Right lobe of liver (tissue), 6 donors: ENCODE measurements around the gene PRG2. TPM values are rescaled to one million over a fixed set of nuclear protein-coding genes. Genes with fewer than 3 reads are reported as not detected.

Source experiments
- ATAC-seq, 4 donors: fragments of 200-7000 bp; cut with Tn5 transposase; one replicate each; pipeline ENCODE4 v1.9.1; 2020; ENCODE audit warnings: mild to moderate bottlenecking in 4 of 4, moderate library complexity in 4 of 4
- DNase-seq, 3 donors: peaks; one replicate each; pipeline ENCODE4 v3.0.0-alpha.2; 2020
- H3K27ac ChIP-seq, 3 donors: fragments of 200-600 bp; one replicate each; pipeline ENCODE4 v1.8.0; 2022
- H3K27me3 ChIP-seq, 2 donors: fragments of 200-600 bp; one replicate each; pipeline ENCODE4 v1.8.0; 2022
- H3K36me3 ChIP-seq, 4 donors: fragments of 200-600 bp; sonication (generic) in 1 of 4; one replicate each; pipeline versions ENCODE4 v1.5.1 to v1.8.0; 2017 to 2022; ENCODE audit warnings: control low read depth in 1 of 4
- H3K4me1 ChIP-seq, 4 donors: fragments of 200-600 bp; sonication (generic) in 1 of 4; one replicate each; pipeline versions ENCODE4 v1.5.1 to v1.8.0; 2017 to 2022; ENCODE audit warnings: control low read depth in 1 of 4
- H3K4me3 ChIP-seq, 3 donors: fragments of 200-600 bp; one replicate each; pipeline ENCODE4 v1.8.0; 2022
- H3K9me3 ChIP-seq, 4 donors: fragments of 200-600 bp; sonication (generic) in 1 of 4; one replicate each; pipeline versions ENCODE4 v1.5.1 to v1.8.0; 2017 to 2022; ENCODE audit warnings: control low read depth in 1 of 4
- CTCF ChIP-seq, 4 donors: fragments of 200-600 bp in 3 of 4; fragments of 450-650 bp in 1 of 4; IDR thresholded peaks; one replicate each; pipeline versions ENCODE4 v1.5.1 to v1.8.0; 2016 to 2022; ENCODE audit warnings: antibody characterized with exemption in 4 of 4, mild to moderate bottlenecking in 2 of 4
- POLR2A ChIP-seq: fragments of 450-650 bp; IDR thresholded peaks from one replicate; pipeline ENCODE4 v1.6.1; 2017; ENCODE audit warnings: antibody characterized with exemption, mild to moderate bottlenecking
- WGBS: methylation state at CpG from one replicate; pipeline ENCODE4 v1.1.6; 2018; ENCODE audit warnings: low coverage, low lambda C conversion rate; ENCODE audit not compliant: insufficient coverage; ENCODE audit errors: missing lambda C conversion rate; 5-methylcytosine and 5-hydroxymethylcytosine counted together
- intact Hi-C, 2 donors: fragments of 100-400 bp; cut with DNase I; formaldehyde crosslinking; loops; one replicate each; pipeline versions ENCODE4 v1.11.2 to v1.14.1; 2022
- long read RNA-seq: library from polyadenylated mRNA; unstranded; transcript quantifications from one replicate; pipeline ENCODE4 v2.0.0, GENCODE V29; 2019
- total RNA-seq, 6 experiments: library from RNA; depleted of rRNA in 2 of 6; stranded (reverse); fragments of >200 nt in 2 of 6; fragmentation: NEBNext Ultra II Directional in 3 of 6; extraction: Animal tissue kit (Norgen Biotek cat#: 25700) in 3 of 6; gene quantifications; one replicate each; pipeline versions ENCODE4 v1.1.0 to v1.2.4, GENCODE V29; 2016 to 2023
- donor health status: DM: no; HTN: yes; CAD: no.
- donor health status: DM: no; HTN: no; CAD: no.
- donor health status: DM: no; HTN: no; CAD: no.
- donor health status: DM: no; HTN: yes; CAD: no.
- donor health status: DM: no; HTN: yes; CAD: no.

The PRG2 gene
- 1 to 10 TPM in 1 of 6 experiments, under 1 TPM in 3, not detected in 2; 0.39 to 1.2 (median 0.86) TPM for total RNA-seq
- long read RNA-seq: 0 reads

- DNase-seq: no peak
- Histone ChIP-seq H3K4me3 (no peak within 1 kb of the TSS), H3K4me1 (no peaks in the 10 kb centered on the region), H3K36me3 (no peaks in the 10 kb centered on the region), H3K27ac (no peak within 1 kb of the TSS), H3K27me3 (no peaks in the 10 kb centered on the region), H3K9me3 (no peaks in the 10 kb centered on the region)
- no peak for TF ChIP-seq CTCF (IDR thresholded peaks at IDR 0.05)
- TF ChIP-seq POLR2A: no peak
- ATAC-seq: no peak
- WGBS: 80% methylated on average over 2 of the region's 2 CpGs
- intact Hi-C loops: no loop called here
Measured at GRCh38 chr11:57390535-57390934, at the start of gene PRG2. PRG2 (minus strand) TSS chr11:57390650; CDS start chr11:57389944, 706 bp downstream.

- WGBS: 63% methylated on average over 5 of the region's 6 CpGs
- H3K9me3 ChIP-seq: no peaks in the 10 kb centered on the region
- intact Hi-C loops: no loop called here
- no peaks in the 10 kb centered on the region for H3K27me3 ChIP-seq
- peak overlapping the region; percentile 70 to 89 (median 86) for H3K27ac ChIP-seq
- no peaks in the 10 kb centered on the region for H3K36me3 ChIP-seq
- ATAC-seq: no peak
- peaks cover 0 to 52% (median 16%) of the 10 kb centered on the region in 4 donors for H3K4me1 ChIP-seq
- peak in 1 of 3 donors; percentile 3 for DNase-seq
- H3K4me3 ChIP-seq: no peak overlapping the region
- TF ChIP-seq CTCF (IDR thresholded peaks at IDR 0.05) (no peak), POLR2A (no peak)
Measured at GRCh38 chr11:57439786-57440185, 49.3 kb upstream of the PRG2 start.

GRCh38 chr11:57438345-57439285 lies 48.2 kb upstream of the PRG2 start:
- no peaks in the 10 kb centered on the region for H3K36me3 ChIP-seq
- H3K9me3 ChIP-seq: no peaks in the 10 kb centered on the region
- peak overlapping the region; percentile 70 to 89 (median 86) for H3K27ac ChIP-seq
- WGBS: 22% methylated on average over 5 of the region's 12 CpGs
- peaks cover 0 to 61% (median 19%) of the 10 kb centered on the region in 4 donors for H3K4me1 ChIP-seq
- TF ChIP-seq POLR2A: no peak
- no peak overlapping the region for H3K4me3 ChIP-seq
- intact Hi-C loops: no loop called here
- no peaks in the 10 kb centered on the region for H3K27me3 ChIP-seq
- ATAC-seq: peak; percentile 55 to 80 (median 72)
- DNase-seq: peak; percentile 70 to 95 (median 92)

GRCh38 chr11:57436031-57436430 lies 45.6 kb upstream of the PRG2 start:
- H3K36me3 ChIP-seq: no peaks in the 10 kb centered on the region
- intact Hi-C loops: no loop called here
- ATAC-seq (no peak), DNase-seq (peak in 1 of 3 donors; percentile 11)
- no peak overlapping the region for H3K4me3 ChIP-seq
- TF ChIP-seq CTCF (IDR thresholded peaks at IDR 0.05) (no peak), POLR2A (no peak)
- peaks cover 0 to 54% (median 18%) of the 10 kb centered on the region in 4 donors for H3K4me1 ChIP-seq
- 87% methylated on average over 7 of the region's 7 CpGs for WGBS
- H3K27me3 ChIP-seq: no peaks in the 10 kb centered on the region
- H3K9me3 ChIP-seq: no peaks in the 10 kb centered on the region
- peak overlapping the region in 2 of 3 donors; percentile 50 to 83 for H3K27ac ChIP-seq
